Measurements from ENCODE around the gene CALY.

CALY gene

GRCh38 chr10:133309720-133310398 is 26.8 kb downstream of the CALY start:
- DNase-seq, result no peak

DNA sequence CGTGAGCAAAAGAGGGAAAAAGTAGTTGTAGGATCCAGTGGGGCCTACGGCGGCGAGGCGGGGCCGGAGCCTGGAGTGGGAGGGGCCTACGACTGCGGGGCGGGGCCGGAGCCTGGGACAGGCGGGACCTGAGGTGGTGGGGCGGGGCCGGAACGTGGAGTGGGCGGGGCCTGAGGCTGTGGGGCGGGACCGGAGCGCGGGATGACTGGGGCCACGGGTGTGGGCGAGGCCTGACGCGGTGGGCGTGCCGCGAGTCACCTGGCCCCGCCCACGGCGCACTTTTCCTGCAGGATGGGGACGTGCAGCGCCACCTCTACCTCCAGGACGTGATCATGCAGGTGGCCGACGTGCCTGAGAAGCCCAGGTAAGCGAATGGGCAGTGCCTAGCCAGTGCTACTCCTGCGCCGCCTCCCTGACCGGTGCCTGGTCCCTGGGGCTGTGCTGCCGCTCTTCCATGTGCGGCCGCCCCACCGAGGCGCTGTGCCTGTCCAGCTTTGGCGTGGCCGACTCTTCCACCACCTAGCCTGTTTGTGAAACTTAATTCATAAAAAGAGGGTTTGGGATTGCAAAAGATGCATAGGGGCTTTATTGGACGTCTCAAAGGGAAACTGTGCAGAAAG is 27.5 kb downstream of the CALY start:
- peak; percentile 94 for DNase-seq

DNA sequence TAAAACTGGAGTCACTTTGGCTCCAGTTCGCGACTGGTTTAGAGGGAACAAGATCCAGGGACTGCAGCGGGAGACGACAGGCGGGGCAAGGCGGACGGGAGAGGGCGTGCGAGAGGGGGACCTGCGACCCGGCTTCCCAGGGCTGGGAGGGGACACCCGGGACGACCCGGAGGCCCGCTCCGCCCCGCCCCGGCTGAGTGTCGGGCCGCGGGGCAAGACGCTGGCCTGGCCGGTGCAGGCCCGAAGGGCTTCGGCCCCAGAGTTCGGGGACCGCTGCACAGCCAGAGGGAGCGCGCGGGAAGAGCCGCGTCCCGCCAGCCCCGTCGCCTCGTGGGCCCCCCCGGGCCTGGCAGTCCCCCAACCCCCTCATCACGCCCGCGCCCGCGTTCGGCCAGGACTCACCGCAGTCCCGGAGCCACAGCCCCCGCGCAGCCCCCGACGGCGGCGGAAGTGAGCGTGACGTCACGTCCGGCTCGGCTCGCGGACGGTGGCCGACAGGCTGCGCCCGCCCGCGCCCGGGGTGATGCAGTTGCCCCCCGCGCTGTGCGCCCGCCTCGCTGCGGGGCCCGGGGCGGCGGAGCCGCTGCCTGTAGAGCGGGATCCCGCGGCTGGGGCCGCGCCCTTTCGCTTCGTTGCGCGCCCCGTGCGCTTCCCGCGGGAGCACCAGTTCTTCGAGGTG is 28.1 kb downstream of the CALY start, which contains the start of the genes TUBGCP2 and ZNF511:
Gene TUBGCP2 (minus strand): TSS at position 452 of the 679 bp plus-strand sequence. CDS start 5,931 bp downstream, outside the sequence.
Gene ZNF511 (plus strand): TSS at position 494 of the 679 bp plus-strand sequence. CDS start 30 bp downstream, at position 524.
- DNase-seq, result peak; percentile 90

DNA sequence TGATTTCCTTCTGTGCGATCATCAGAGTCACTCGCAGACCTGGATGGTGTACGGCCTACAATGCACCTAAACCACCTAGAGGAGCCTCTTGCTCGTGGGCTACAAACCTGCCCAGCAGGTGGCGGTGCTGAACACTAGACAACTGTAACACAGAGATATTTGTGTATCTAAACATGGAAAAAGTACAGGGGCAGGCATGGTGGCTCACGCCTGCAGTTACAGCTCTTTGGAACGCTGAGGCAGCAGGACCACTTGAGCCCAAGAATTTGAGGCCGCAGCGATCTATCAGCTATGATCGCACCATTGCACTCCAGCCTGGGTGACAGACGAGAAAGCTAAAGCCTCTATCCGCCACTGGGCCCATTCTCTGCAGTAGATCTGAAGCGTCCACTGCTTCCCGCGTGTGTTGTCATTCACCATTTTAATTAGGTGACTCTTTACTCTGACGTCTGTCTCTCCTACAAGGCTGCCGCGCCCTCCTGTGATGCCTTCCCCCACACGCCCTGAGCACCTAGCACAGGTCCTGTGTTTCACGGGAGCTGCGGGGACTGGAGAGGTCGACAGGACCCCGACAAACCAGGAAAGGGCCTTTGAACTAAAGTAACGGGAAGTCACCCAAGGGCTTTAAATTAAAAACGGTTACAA is 28.8 kb downstream of the CALY start:
- peak; percentile 82 for DNase-seq

- no peak for DNase-seq
These were observed 29.7 kb downstream of the CALY start for GRCh38 chr10:133306941-133307379.

- DNase-seq, result no peak
These were observed 30.6 kb downstream of the CALY start for GRCh38 chr10:133306097-133306476.

DNA sequence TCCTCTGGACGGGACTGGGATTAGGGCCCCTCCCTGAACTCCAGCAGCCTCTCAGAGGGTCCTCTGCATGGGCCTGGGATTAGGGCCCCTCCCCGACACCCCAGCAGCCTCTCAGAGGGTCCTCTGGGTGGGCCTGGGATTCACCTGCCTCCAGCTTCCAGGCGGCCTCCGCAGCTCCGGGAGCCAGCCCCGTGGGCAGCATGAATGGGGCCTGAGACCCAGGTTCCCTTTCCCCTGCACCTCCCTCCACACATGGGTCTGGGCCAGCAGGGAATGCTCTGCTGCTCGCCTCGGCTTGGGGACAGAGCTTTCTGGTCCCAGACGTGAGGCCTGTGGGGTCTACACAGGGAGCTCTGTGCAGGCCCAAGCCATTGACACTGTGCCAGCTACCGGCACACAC is 33.5 kb downstream of the CALY start:
- DNase-seq, result no peak

DNA sequence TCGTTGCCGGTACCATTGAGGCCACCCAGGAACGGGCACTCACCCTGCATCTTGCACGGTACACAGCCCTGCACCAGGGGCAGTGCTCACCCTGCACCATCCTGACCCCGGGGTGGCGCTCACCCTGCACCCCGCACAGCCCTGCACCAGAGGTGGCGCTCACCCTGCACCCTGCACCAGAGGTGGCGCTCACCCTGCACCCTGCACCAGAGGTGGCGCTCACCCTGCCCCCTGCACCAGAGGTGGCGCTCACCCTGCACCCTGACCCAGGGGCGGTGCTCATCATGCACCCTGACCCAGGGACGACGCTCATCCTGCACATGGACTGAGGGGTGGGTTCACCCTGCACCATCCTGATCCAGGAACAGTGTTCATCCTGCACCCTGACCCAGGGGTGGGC is 34.5 kb downstream of the CALY start:
- no peak for DNase-seq

GRCh38 chr10:133299738-133300137 is 37.0 kb downstream of the CALY start:
- DNase-seq, result no peak

- DNase-seq, result no peak
These were observed 37.5 kb downstream of the CALY start for GRCh38 chr10:133299224-133299623.

- DNase-seq, result no peak
These were observed 38.2 kb downstream of the CALY start for GRCh38 chr10:133298466-133298865.

- no peak for DNase-seq
These were observed 39.2 kb downstream of the CALY start for GRCh38 chr10:133297504-133297903.

- DNase-seq, result no peak
These were observed 41.0 kb downstream of the CALY start for GRCh38 chr10:133295426-133296320.

DNA sequence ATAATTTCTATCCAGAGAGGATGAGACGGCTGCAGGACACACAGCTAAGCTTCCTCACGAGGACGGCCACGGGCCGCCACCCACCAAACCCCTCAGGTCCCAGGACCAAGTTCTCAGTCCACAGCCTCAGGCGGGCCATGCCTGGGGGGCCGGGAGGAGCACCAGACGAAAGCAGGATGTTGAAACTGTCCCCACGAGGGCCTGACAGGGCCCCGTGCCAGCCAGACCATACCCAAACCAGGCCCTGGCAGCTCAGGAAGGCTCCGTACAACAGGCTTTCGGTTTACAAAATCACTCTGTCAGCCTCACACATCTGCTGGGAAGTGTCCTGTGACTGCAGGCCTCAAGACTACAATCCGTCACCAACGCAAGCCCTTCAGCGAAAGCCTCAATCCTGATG is 42.5 kb downstream of the CALY start:
- DNase-seq, result no peak

DNA sequence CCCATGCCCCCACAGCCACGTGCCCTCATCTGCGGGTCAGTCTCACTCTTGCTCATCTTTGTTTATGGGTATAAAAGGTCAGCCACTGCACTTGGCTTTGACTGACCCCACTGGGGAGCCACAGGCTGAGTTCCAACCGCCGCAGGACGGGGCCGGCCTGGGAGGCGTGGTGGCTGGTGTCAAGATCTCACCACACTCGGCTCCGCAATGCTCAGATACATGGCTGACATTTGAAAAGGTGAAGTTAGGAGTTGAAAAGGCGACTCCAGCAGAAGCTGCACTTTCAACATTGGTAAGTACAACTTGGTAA is 42.9 kb downstream of the CALY start:
- no peak for DNase-seq

DNA sequence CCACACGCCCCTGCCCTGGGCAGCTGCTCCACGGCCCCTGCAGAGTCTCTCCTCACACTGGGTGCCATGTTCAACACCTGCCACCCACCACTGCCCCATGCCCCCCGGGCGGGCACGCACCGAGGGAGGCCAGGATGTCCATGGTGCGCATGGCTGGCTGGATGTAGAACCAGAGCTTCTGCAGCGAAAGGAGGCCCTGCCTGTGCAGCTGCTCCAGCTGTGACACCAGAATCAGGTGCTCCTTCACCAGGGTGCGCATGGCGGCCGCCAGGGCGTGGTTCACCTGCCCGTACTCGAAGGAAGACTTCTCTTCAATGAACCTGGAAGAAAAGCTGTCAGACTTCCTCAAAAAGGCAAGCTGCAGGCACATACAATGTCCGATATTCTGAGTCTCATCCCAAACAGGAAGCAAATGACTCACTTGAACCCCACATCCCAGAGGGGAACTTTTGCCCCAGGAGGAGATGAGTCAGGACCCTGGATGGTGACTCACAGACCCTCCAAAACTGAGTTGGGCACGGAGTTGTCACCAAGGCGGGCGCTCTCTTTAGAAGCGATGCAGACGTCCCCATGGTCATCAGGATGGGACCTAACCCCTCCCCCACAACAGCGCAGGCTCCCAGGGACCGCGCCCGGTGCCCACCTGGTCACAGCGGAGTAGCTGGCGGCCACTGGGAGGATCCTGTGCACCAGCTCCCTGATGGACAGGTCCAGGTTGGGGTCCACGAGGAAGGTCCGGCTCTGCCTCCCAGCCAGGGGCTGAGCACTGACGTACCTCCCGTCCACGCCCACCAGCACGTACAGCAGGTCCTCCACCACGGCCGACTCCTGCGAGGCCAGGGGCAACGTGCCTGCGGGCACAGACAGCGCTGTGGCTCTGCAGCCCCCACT is 43.5 kb downstream of the CALY start:
- DNase-seq, result no peak

GRCh38 chr10:133289761-133290160 is 46.9 kb downstream of the CALY start:
- no peak for DNase-seq

GRCh38 chr10:133287832-133288500 is 48.7 kb downstream of the CALY start:
- no peak for DNase-seq

- no peak for DNase-seq
These were observed 50.3 kb downstream of the CALY start for GRCh38 chr10:133286366-133286765.

- no peak for DNase-seq
These were observed 51.5 kb downstream of the CALY start for GRCh38 chr10:133285217-133285616.

DNA sequence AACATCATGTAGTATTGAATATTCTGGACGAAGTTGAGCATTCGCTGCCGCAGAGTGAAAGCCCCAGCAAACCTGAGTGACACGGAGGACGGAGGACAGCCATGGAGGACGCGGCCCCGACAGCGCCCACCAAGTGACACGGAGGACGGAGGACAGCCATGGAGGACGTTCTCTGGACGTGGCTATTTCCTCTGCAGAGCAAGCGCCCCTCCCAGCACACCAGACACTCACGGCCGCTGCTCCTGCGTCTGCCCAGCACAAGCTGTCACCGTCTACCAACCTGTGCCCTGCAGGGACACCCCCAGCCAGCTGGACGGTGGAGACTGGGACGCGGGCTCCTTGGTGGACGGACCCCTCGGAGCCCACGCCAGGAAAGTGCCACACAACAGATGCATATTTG is 52.8 kb downstream of the CALY start:
- DNase-seq, result no peak

Data from stimulated activated CD4-positive, alpha-beta T cell treated with anti-CD3 and anti-CD28 coated beads, Interleukin-12 subunit alpha, Interleukin-12 subunit beta, amount 100 ng/mL, for 4 hours (primary cell).